Coronary artery (tissue), 2 donors: ENCODE measurements around the gene MIB2.

ENCODE experiments used
- DNase-seq: peaks from one replicate; pipeline ENCODE4 v3.0.0-alpha.2; 2017; ENCODE audit warnings: low spot score
- H3K27ac ChIP-seq, 2 donors: fragments of 200-600 bp; sonication (generic); one replicate each; pipeline ENCODE4 v1.5.1; 2016 to 2019
- H3K4me3 ChIP-seq: fragments of 200-600 bp; sonication (generic); 2 replicates; pipeline ENCODE4 v1.5.1; 2016; ENCODE audit warnings: mild to moderate bottlenecking, moderate library complexity
- CTCF ChIP-seq: fragments of 200-600 bp; sonication (generic); IDR thresholded peaks from one replicate; pipeline ENCODE4 v1.5.1; 2019; ENCODE audit warnings: antibody characterized with exemption

Gene MIB2

GRCh38 chr1:1616045-1616790, 918 bp downstream of the MIB2 start:
- Histone ChIP-seq H3K4me3 (peak overlapping the region; percentile 97), H3K27ac (peak overlapping the region; percentile 95 to 100)
- no peak for TF ChIP-seq CTCF
- DNase-seq = no peak

GRCh38 chr1:1616838-1617237, 1.5 kb downstream of the MIB2 start:
- H3K27ac ChIP-seq = no peak overlapping the region
- peak overlapping the region; percentile 97 for H3K4me3 ChIP-seq
- no peak for TF ChIP-seq CTCF
- DNase-seq = no peak

GRCh38 chr1:1617516-1617915, 2.2 kb downstream of the MIB2 start:
- TF ChIP-seq CTCF = no peak
- DNase-seq = no peak
- no peak overlapping the region for H3K27ac ChIP-seq
- no peak overlapping the region for H3K4me3 ChIP-seq

GRCh38 chr1:1617925-1618324, 2.6 kb downstream of the MIB2 start:
- DNase-seq = no peak

GRCh38 chr1:1618396-1619068, 3.2 kb downstream of the MIB2 start:
- Histone ChIP-seq H3K27ac (no peak overlapping the region), H3K4me3 (no peak overlapping the region)
- TF ChIP-seq CTCF = no peak
- no peak for DNase-seq

More at GRCh38 chr1:1617925-1618324, 2.6 kb downstream of the MIB2 start:
- Histone ChIP-seq H3K4me3 (no peak overlapping the region), H3K27ac (no peak overlapping the region)
- no peak for TF ChIP-seq CTCF

- DNase-seq = no peak
- H3K4me3 ChIP-seq = no peak overlapping the region
- no peak overlapping the region for H3K27ac ChIP-seq
- TF ChIP-seq CTCF = no peak
These were observed 4.6 kb downstream of the MIB2 start for GRCh38 chr1:1619917-1620361.
